ENCODE results near the gene NFIA. TPM values are rescaled to one million over a fixed set of nuclear protein-coding genes. Genes with fewer than 3 reads are reported as not detected.

NFIA gene
- total and polyA plus RNA-seq, 2 of the 13 experiments (the other 11 are each of a cell fraction or from before 2014, with no cell fraction given), result 14.7 to 28.5 TPM

- no peak for TF ChIP-seq TSC22D2 (CRISPR knock-in tag; IDR thresholded peaks at IDR 0.05; ENCODE audit: borderline replicate concordance)
- no peak for TF ChIP-seq ZBTB33 (CRISPR knock-in tag; IDR thresholded peaks at IDR 0.05)
- no peak for TF ChIP-seq ZFP82 (CRISPR knock-in tag; IDR thresholded peaks at IDR 0.05; ENCODE audit: borderline replicate concordance)
- TF ChIP-seq KLF13 (CRISPR knock-in tag; IDR thresholded peaks at IDR 0.05), result no peak
- TF ChIP-seq HHEX (CRISPR knock-in tag; IDR thresholded peaks at IDR 0.05), result no peak
- TF ChIP-seq ZFP37 (CRISPR knock-in tag; IDR thresholded peaks at IDR 0.05; ENCODE audit: borderline replicate concordance), result no peak
- TF ChIP-seq ZNF431 (CRISPR knock-in tag; IDR thresholded peaks at IDR 0.05; ENCODE audit: borderline replicate concordance, low read depth), result no peak
- no peak for TF ChIP-seq ZKSCAN8 (CRISPR knock-in tag; IDR thresholded peaks at IDR 0.05; ENCODE audit: borderline replicate concordance)
- TF ChIP-seq MIER3 (CRISPR knock-in tag; IDR thresholded peaks at IDR 0.05; ENCODE audit: borderline replicate concordance), result no peak
- no peak for TF ChIP-seq NFE2L2 (IDR thresholded peaks at IDR 0.05; ENCODE audit: low read length)
- TF ChIP-seq, protein P1, sequence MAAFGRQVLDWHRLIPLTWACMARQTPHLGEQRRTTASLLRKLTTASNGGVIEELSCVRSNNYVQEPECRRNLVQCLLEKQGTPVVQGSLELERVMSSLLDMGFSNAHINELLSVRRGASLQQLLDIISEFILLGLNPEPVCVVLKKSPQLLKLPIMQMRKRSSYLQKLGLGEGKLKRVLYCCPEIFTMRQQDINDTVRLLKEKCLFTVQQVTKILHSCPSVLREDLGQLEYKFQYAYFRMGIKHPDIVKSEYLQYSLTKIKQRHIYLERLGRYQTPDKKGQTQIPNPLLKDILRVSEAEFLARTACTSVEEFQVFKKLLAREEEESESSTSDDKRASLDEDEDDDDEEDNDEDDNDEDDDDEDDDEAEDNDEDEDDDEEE (CRISPR knock-in tag; IDR thresholded peaks at IDR 0.05), result no peak
- TF ChIP-seq, protein P2, sequence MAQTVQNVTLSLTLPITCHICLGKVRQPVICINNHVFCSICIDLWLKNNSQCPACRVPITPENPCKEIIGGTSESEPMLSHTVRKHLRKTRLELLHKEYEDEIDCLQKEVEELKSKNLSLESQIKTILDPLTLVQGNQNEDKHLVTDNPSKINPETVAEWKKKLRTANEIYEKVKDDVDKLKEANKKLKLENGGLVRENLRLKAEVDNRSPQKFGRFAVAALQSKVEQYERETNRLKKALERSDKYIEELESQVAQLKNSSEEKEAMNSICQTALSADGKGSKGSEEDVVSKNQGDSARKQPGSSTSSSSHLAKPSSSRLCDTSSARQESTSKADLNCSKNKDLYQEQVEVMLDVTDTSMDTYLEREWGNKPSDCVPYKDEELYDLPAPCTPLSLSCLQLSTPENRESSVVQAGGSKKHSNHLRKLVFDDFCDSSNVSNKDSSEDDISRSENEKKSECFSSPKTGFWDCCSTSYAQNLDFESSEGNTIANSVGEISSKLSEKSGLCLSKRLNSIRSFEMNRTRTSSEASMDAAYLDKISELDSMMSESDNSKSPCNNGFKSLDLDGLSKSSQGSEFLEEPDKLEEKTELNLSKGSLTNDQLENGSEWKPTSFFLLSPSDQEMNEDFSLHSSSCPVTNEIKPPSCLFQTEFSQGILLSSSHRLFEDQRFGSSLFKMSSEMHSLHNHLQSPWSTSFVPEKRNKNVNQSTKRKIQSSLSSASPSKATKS (CRISPR knock-in tag; IDR thresholded peaks at IDR 0.05), result no peak
- no peak for TF ChIP-seq ZNF121 (CRISPR knock-in tag; IDR thresholded peaks at IDR 0.05)
Measured at GRCh38 chr1:61432616-61433388, 350.4 kb downstream of the NFIA start (continued).
